HepG2 (cell line): Measurements from ENCODE around the gene HYAL2. TPM values are rescaled to one million over a fixed set of nuclear protein-coding genes. Genes with fewer than 3 reads are reported as not detected.

Source experiments
- HNRNPK ChIP-seq: fragments of 200-400 bp; formaldehyde crosslinking; IDR thresholded peaks from 2 replicates; pipeline ENCODE4 v1.6.1; 2018; ENCODE audit warnings: low read length, low read depth, moderate library complexity, mild to moderate bottlenecking; ENCODE audit not compliant: poor library complexity, severe bottlenecking
- NFRKB ChIP-seq: fragments of 450-650 bp; IDR thresholded peaks from 2 replicates; pipeline ENCODE4 v1.6.1; 2017
- PCBP1 ChIP-seq: fragments of 200-400 bp; formaldehyde crosslinking; IDR thresholded peaks from 2 replicates; pipeline ENCODE4 v1.6.1; 2017; ENCODE audit warnings: mild to moderate bottlenecking, low read depth, low read length, borderline replicate concordance
- POGZ ChIP-seq: sonication (generic); formaldehyde crosslinking; IDR thresholded peaks from 2 replicates; pipeline ENCODE4 v1.4.0; 2020; ENCODE audit warnings: mild to moderate bottlenecking, missing genetic modification reagents
- ZNF776 ChIP-seq: sonication (generic); formaldehyde crosslinking; IDR thresholded peaks from 2 replicates; pipeline ENCODE4 v1.4.0; 2020; ENCODE audit warnings: mild to moderate bottlenecking, missing genetic modification reagents
- ZNF883 ChIP-seq: sonication (generic); formaldehyde crosslinking; IDR thresholded peaks from 2 replicates; pipeline ENCODE4 v1.5.1; 2020; ENCODE audit warnings: mild to moderate bottlenecking, missing genetic modification reagents; ENCODE audit errors: not compliant biosample characterization
- ZSCAN9 ChIP-seq: IDR thresholded peaks from 2 replicates; pipeline ENCODE4 v1.6.1; 2016; ENCODE audit warnings: borderline replicate concordance
- polyA plus RNA-seq, 8 experiments: library from polyadenylated mRNA; depleted of rRNA in 3 of 8; stranded (reverse) in 7 of 8; unstranded in 1 of 8; fragments of >200 nt; fragmentation: Illumina TruSeq in 4 of 8; extraction: Trizol in 4 of 8; gene quantifications; 2 replicates each; pipeline versions ENCODE4 v1.2.1 to v1.2.3, GENCODE V29; 2011 to 2016; ENCODE audit warnings: low read depth in 4 of 8, missing spikeins in 1 of 8, mixed read lengths in 1 of 8; ENCODE audit not compliant: insufficient read depth in 1 of 8
- total RNA-seq, 5 experiments: library from RNA; depleted of rRNA; stranded (reverse); fragments of >200 nt; fragmentation: Illumina TruSeq; extraction: Trizol; gene quantifications; 2 replicates each; pipeline ENCODE4 v1.2.3, GENCODE V29; 2016; ENCODE audit warnings: low read depth in 1 of 5
- TF ChIP-seq, protein P1 (sequence below): IDR thresholded peaks from 2 replicates; pipeline ENCODE4 v1.6.1; 2016; ENCODE audit warnings: missing compliant biosample characterization, missing genetic modification reagents, borderline replicate concordance
- TF ChIP-seq, protein P2 (sequence below): sonication (generic); formaldehyde crosslinking; IDR thresholded peaks from 2 replicates; pipeline ENCODE4 v1.5.0; 2020; ENCODE audit warnings: mild to moderate bottlenecking, missing genetic modification reagents, borderline replicate concordance
- TF ChIP-seq, protein P3 (sequence below): sonication (generic); formaldehyde crosslinking; IDR thresholded peaks from 2 replicates; pipeline ENCODE4 v1.8.0; 2022; ENCODE audit warnings: mild to moderate bottlenecking, missing genetic modification reagents; ENCODE audit not compliant: insufficient replicate concordance
- TF ChIP-seq, protein P4 (sequence below): sonication (generic); formaldehyde crosslinking; IDR thresholded peaks from 2 replicates; pipeline ENCODE4 v1.9.0; 2022; ENCODE audit warnings: missing genetic modification reagents, mild to moderate bottlenecking, borderline replicate concordance
- TF ChIP-seq, protein P5 (sequence below): IDR thresholded peaks from 2 replicates; pipeline ENCODE4 v1.6.1; 2016; ENCODE audit warnings: missing genetic modification reagents, missing compliant biosample characterization
- TF ChIP-seq, protein P6 (sequence below): sonication (generic); formaldehyde crosslinking; IDR thresholded peaks from 2 replicates; pipeline ENCODE4 v1.5.0; 2020; ENCODE audit warnings: missing genetic modification reagents
- TF ChIP-seq, protein P7 (sequence below): sonication (generic); formaldehyde crosslinking; IDR thresholded peaks from 2 replicates; pipeline ENCODE4 v1.9.0; 2021; ENCODE audit warnings: missing genetic modification reagents, borderline replicate concordance

Gene HYAL2
- total and polyA plus RNA-seq, 2 of the 13 experiments (the other 11 are each of a cell fraction or from before 2014, with no cell fraction given): 76.2 to 102 TPM

DNA sequence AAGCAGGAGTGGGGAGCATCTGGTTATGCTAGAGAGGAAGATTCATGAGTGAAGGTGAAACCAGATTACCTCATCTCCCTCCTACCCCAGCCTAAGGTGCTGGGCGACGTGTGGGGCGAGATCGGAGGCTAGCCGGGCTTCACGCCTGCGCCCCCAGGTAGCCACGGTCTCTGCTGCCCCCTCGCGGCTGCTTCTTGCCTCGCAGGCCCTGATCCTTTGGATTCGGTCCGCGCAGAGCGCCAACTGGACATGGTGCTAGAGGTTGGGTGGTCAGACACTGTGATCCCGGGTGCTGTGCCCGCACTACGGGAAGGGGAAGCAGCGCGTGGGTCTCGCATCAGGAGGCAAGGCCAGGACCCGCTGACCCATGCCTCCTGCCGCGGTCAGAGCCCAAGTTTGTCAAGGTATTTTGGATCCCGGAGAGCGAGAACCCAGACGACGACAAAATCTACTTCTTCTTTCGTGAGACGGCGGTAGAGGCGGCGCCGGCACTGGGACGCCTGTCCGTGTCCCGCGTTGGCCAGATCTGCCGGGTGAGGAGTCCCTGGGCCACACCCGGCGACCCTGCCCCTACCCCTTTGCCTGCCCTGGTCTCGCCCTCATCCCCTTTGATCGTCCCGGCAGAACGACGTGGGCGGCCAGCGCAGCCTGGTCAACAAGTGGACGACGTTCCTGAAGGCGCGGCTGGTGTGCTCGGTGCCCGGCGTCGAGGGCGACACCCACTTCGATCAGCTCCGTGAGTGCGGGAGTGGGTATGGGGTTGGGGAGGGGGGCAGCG, 49.4 kb downstream of the HYAL2 start (continued):
- TF ChIP-seq, protein P1, sequence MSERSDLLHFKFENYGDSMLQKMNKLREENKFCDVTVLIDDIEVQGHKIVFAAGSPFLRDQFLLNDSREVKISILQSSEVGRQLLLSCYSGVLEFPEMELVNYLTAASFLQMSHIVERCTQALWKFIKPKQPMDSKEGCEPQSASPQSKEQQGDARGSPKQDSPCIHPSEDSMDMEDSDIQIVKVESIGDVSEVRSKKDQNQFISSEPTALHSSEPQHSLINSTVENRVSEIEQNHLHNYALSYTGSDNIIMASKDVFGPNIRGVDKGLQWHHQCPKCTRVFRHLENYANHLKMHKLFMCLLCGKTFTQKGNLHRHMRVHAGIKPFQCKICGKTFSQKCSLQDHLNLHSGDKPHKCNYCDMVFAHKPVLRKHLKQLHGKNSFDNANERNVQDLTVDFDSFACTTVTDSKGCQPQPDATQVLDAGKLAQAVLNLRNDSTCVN (CRISPR knock-in tag): 0 out of 2 replicates have a peak, but pooled peaks have one; percentile 14
- TF ChIP-seq ZSCAN9 (CRISPR knock-in tag) (peak; percentile 56; the same call in 1 of the 2 replicates), HNRNPK (peak; percentile 38), PCBP1 (0 out of 2 replicates have a peak, but pooled peaks have one; percentile 70), NFRKB (no peak), ZNF883 (peak; percentile 28), ZNF776 (CRISPR knock-in tag) (peak; percentile 28; the same call in 1 of the 2 replicates), POGZ (CRISPR knock-in tag) (peak; percentile 81)
- TF ChIP-seq, protein P2, sequence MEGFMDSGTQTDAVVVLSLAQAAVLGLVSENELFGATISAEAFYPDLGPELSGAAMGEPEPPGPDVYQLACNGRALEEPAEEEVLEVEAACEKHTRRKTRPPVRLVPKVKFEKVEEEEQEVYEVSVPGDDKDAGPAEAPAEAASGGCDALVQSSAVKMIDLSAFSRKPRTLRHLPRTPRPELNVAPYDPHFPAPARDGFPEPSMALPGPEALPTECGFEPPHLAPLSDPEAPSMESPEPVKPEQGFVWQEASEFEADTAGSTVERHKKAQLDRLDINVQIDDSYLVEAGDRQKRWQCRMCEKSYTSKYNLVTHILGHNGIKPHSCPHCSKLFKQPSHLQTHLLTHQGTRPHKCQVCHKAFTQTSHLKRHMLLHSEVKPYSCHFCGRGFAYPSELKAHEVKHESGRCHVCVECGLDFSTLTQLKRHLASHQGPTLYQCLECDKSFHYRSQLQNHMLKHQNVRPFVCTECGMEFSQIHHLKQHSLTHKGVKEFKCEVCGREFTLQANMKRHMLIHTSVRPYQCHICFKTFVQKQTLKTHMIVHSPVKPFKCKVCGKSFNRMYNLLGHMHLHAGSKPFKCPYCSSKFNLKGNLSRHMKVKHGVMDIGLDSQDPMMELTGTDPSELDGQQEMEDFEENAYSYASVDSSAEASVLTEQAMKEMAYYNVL (CRISPR knock-in tag): 0 out of 2 replicates have a peak, but pooled peaks have one; percentile 33
- TF ChIP-seq, protein P3, sequence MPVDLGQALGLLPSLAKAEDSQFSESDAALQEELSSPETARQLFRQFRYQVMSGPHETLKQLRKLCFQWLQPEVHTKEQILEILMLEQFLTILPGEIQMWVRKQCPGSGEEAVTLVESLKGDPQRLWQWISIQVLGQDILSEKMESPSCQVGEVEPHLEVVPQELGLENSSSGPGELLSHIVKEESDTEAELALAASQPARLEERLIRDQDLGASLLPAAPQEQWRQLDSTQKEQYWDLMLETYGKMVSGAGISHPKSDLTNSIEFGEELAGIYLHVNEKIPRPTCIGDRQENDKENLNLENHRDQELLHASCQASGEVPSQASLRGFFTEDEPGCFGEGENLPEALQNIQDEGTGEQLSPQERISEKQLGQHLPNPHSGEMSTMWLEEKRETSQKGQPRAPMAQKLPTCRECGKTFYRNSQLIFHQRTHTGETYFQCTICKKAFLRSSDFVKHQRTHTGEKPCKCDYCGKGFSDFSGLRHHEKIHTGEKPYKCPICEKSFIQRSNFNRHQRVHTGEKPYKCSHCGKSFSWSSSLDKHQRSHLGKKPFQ: no peak
- TF ChIP-seq, protein P4, sequence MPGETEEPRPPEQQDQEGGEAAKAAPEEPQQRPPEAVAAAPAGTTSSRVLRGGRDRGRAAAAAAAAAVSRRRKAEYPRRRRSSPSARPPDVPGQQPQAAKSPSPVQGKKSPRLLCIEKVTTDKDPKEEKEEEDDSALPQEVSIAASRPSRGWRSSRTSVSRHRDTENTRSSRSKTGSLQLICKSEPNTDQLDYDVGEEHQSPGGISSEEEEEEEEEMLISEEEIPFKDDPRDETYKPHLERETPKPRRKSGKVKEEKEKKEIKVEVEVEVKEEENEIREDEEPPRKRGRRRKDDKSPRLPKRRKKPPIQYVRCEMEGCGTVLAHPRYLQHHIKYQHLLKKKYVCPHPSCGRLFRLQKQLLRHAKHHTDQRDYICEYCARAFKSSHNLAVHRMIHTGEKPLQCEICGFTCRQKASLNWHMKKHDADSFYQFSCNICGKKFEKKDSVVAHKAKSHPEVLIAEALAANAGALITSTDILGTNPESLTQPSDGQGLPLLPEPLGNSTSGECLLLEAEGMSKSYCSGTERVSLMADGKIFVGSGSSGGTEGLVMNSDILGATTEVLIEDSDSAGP: peak; percentile 67; the same call in 1 of the 2 replicates
- TF ChIP-seq, protein P5, sequence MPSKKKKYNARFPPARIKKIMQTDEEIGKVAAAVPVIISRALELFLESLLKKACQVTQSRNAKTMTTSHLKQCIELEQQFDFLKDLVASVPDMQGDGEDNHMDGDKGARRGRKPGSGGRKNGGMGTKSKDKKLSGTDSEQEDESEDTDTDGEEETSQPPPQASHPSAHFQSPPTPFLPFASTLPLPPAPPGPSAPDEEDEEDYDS (CRISPR knock-in tag): 0 out of 2 replicates have a peak, but pooled peaks have one; percentile 27
- TF ChIP-seq, protein P6, sequence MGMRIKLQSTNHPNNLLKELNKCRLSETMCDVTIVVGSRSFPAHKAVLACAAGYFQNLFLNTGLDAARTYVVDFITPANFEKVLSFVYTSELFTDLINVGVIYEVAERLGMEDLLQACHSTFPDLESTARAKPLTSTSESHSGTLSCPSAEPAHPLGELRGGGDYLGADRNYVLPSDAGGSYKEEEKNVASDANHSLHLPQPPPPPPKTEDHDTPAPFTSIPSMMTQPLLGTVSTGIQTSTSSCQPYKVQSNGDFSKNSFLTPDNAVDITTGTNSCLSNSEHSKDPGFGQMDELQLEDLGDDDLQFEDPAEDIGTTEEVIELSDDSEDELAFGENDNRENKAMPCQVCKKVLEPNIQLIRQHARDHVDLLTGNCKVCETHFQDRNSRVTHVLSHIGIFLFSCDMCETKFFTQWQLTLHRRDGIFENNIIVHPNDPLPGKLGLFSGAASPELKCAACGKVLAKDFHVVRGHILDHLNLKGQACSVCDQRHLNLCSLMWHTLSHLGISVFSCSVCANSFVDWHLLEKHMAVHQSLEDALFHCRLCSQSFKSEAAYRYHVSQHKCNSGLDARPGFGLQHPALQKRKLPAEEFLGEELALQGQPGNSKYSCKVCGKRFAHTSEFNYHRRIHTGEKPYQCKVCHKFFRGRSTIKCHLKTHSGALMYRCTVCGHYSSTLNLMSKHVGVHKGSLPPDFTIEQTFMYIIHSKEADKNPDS (CRISPR knock-in tag): 0 out of 2 replicates have a peak, but pooled peaks have one; percentile 33
- TF ChIP-seq, protein P7, sequence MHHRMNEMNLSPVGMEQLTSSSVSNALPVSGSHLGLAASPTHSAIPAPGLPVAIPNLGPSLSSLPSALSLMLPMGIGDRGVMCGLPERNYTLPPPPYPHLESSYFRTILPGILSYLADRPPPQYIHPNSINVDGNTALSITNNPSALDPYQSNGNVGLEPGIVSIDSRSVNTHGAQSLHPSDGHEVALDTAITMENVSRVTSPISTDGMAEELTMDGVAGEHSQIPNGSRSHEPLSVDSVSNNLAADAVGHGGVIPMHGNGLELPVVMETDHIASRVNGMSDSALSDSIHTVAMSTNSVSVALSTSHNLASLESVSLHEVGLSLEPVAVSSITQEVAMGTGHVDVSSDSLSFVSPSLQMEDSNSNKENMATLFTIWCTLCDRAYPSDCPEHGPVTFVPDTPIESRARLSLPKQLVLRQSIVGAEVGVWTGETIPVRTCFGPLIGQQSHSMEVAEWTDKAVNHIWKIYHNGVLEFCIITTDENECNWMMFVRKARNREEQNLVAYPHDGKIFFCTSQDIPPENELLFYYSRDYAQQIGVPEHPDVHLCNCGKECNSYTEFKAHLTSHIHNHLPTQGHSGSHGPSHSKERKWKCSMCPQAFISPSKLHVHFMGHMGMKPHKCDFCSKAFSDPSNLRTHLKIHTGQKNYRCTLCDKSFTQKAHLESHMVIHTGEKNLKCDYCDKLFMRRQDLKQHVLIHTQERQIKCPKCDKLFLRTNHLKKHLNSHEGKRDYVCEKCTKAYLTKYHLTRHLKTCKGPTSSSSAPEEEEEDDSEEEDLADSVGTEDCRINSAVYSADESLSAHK (CRISPR knock-in tag): no peak
